SK-N-MC (cell line): ENCODE measurements around the gene LMTK2.

ENCODE experiments used
- EZH2 ChIP-seq: fragments of 200-600 bp; sonication (generic); IDR thresholded peaks from one replicate; pipeline ENCODE4 v1.6.1; 2017; ENCODE audit warnings: antibody characterized with exemption
- FOXP2 ChIP-seq: optimal IDR thresholded peaks from 2 replicates; pipeline ENCODE3; 2011; ENCODE audit warnings: mild to moderate bottlenecking, moderate library complexity; ENCODE audit not compliant: insufficient read depth; ENCODE audit errors: extremely low read length, control extremely low read depth
- POLR2AphosphoS5 ChIP-seq: IDR thresholded peaks from 2 replicates; pipeline ENCODE4 v1.6.1; 2012; ENCODE audit warnings: mild to moderate bottlenecking, low read depth, low read length, borderline replicate concordance

- TF ChIP-seq POLR2AphosphoS5 (no peak), EZH2 (no peak), FOXP2 (no peak)
Observed at GRCh38 chr7:98157761-98158160, 51.1 kb downstream of the LMTK2 start.
